Activated CD4-positive, alpha-beta memory T cell treated with anti-CD3 and anti-CD28 coated beads, Interleukin-2, amount 10 ng/mL, durations not matched to agents 7 days and 5 days (primary cell): ENCODE data around the gene ZMIZ2. TPM values are rescaled to one million over a fixed set of nuclear protein-coding genes. Genes with fewer than 3 reads are reported as not detected.
"Not testable (repeated sequence)": the region's sequence is repeated elsewhere in the genome, so short reads cannot be mapped to it uniquely, and the experiment has no call there.

Source experiments
- CTCF ChIA-PET: fragments of 350-600 bp; sonication (Branson Sonifier 250); formaldehyde crosslinking; loops from one replicate; lab custom pipeline; 2021; ENCODE audit warnings: antibody characterized with exemption, inconsistent platforms; lab: Charles Lee
- POLR2A ChIA-PET: fragments of 350-600 bp; sonication (Branson Sonifier 250); formaldehyde crosslinking; loops from one replicate; lab custom pipeline; 2021; ENCODE audit warnings: antibody characterized with exemption; lab: Charles Lee
- DNase-seq: peaks from one replicate; pipeline ENCODE4 v3.0.0-alpha.2; 2020
- H3K27ac Mint-ChIP-seq: one replicate; pipeline ENCODE4 v1.8.0; 2021; ENCODE audit warnings: mild to moderate bottlenecking, mixed read lengths
- H3K27me3 Mint-ChIP-seq: one replicate; pipeline ENCODE4 v1.8.0; 2021; ENCODE audit warnings: mixed read lengths
- H3K36me3 Mint-ChIP-seq: one replicate; pipeline ENCODE4 v1.8.0; 2021; ENCODE audit warnings: low read depth, mixed read lengths
- H3K4me1 Mint-ChIP-seq: one replicate; pipeline ENCODE4 v1.8.0; 2021; ENCODE audit warnings: mixed read lengths
- H3K4me3 Mint-ChIP-seq: one replicate; pipeline ENCODE4 v1.8.0; 2021; ENCODE audit warnings: mild to moderate bottlenecking, mixed read lengths
- H3K9me3 Mint-ChIP-seq: one replicate; pipeline ENCODE4 v1.8.0; 2021; ENCODE audit warnings: mixed read lengths
- total RNA-seq, 2 experiments: library from RNA; stranded (reverse); gene quantifications; one replicate each; pipeline ENCODE4 v1.2.3, GENCODE V29; 2021

Gene ZMIZ2
- total RNA-seq, 2 experiments from 2014 or later, result 85.2 to 91.4 TPM

- Mint-ChIP-seq H3K9me3 (no peaks in the 10 kb centered on the region), H3K4me3 (no peak overlapping the region), H3K4me1 (peaks cover 16% of the 10 kb centered on the region), H3K27ac (no peak overlapping the region), H3K27me3 (no peaks in the 10 kb centered on the region), H3K36me3 (peaks cover 33% of the 10 kb centered on the region)
- CTCF ChIA-PET, result no interaction called here
- POLR2A ChIA-PET, result no interaction called here
- no peak for DNase-seq
Observed at GRCh38 chr7:44711528-44711927, 37.1 kb upstream of the ZMIZ2 start.

GRCh38 chr7:44712012-44712411 lies 36.6 kb upstream of the ZMIZ2 start:
- H3K36me3 Mint-ChIP-seq, result peaks cover 31% of the 10 kb centered on the region
- DNase-seq, result no peak
- peaks cover 16% of the 10 kb centered on the region for H3K4me1 Mint-ChIP-seq
- no peak overlapping the region for H3K4me3 Mint-ChIP-seq
- ChIA-PET CTCF (no interaction called here), POLR2A (no interaction called here)
- H3K27ac Mint-ChIP-seq, result no peak overlapping the region
- no peaks in the 10 kb centered on the region for H3K27me3 Mint-ChIP-seq
- no peaks in the 10 kb centered on the region for H3K9me3 Mint-ChIP-seq

- H3K27me3 Mint-ChIP-seq, result no peaks in the 10 kb centered on the region
- CTCF ChIA-PET, result no interaction called here
- no peaks in the 10 kb centered on the region for H3K9me3 Mint-ChIP-seq
Observed at GRCh38 chr7:44713141-44713540, 35.5 kb upstream of the ZMIZ2 start.

GRCh38 chr7:44713680-44714335 lies 34.8 kb upstream of the ZMIZ2 start:
- DNase-seq, result no peak
- POLR2A ChIA-PET, result no interaction called here
- Mint-ChIP-seq H3K36me3 (peaks cover 19% of the 10 kb centered on the region), H3K27ac (no peak overlapping the region), H3K9me3 (no peaks in the 10 kb centered on the region), H3K4me1 (peaks cover 16% of the 10 kb centered on the region), H3K27me3 (no peaks in the 10 kb centered on the region), H3K4me3 (no peak overlapping the region)
- CTCF ChIA-PET, result no interaction called here

More at GRCh38 chr7:44713141-44713540, 35.5 kb upstream of the ZMIZ2 start:
- no peak for DNase-seq
- H3K27ac Mint-ChIP-seq, result no peak overlapping the region
- POLR2A ChIA-PET, result no interaction called here
- no peak overlapping the region for H3K4me3 Mint-ChIP-seq
- H3K36me3 Mint-ChIP-seq, result peaks cover 19% of the 10 kb centered on the region
- peaks cover 16% of the 10 kb centered on the region for H3K4me1 Mint-ChIP-seq

GRCh38 chr7:44716205-44716604 lies 32.4 kb upstream of the ZMIZ2 start:
- no peaks in the 10 kb centered on the region for H3K27me3 Mint-ChIP-seq

GRCh38 chr7:44720301-44720700 lies 28.3 kb upstream of the ZMIZ2 start:
- CTCF ChIA-PET, result no interaction called here

More at GRCh38 chr7:44716205-44716604, 32.4 kb upstream of the ZMIZ2 start:
- ChIA-PET POLR2A (no interaction called here), CTCF (no interaction called here)
- H3K4me3 Mint-ChIP-seq, result no peak overlapping the region
- no peak for DNase-seq
- H3K4me1 Mint-ChIP-seq, result peaks cover 14% of the 10 kb centered on the region
- no peak overlapping the region for H3K27ac Mint-ChIP-seq
- no peaks in the 10 kb centered on the region for H3K36me3 Mint-ChIP-seq
- peaks cover 2% of the 10 kb centered on the region for H3K9me3 Mint-ChIP-seq

GRCh38 chr7:44724276-44724675 lies 24.4 kb upstream of the ZMIZ2 start:
- CTCF ChIA-PET, result no interaction called here
- H3K4me3 Mint-ChIP-seq, result no peak overlapping the region
- peaks cover 2% of the 10 kb centered on the region for H3K9me3 Mint-ChIP-seq
- no peaks in the 10 kb centered on the region for H3K36me3 Mint-ChIP-seq
- no peak for DNase-seq
- POLR2A ChIA-PET, result no interaction called here
- peaks cover 5% of the 10 kb centered on the region for H3K27me3 Mint-ChIP-seq
- H3K4me1 Mint-ChIP-seq, result peaks cover 3% of the 10 kb centered on the region
- no peak overlapping the region for H3K27ac Mint-ChIP-seq

More at GRCh38 chr7:44720301-44720700, 28.3 kb upstream of the ZMIZ2 start:
- Mint-ChIP-seq H3K27ac (no peak overlapping the region), H3K36me3 (no peaks in the 10 kb centered on the region), H3K27me3 (no peaks in the 10 kb centered on the region), H3K9me3 (peaks cover 2% of the 10 kb centered on the region), H3K4me1 (no peaks in the 10 kb centered on the region), H3K4me3 (no peak overlapping the region)
- POLR2A ChIA-PET, result interaction anchor here (0.9 kb wide), 1 partner anchor 10 kb away, joined by 3 read pairs; no protein-coding TSS in a partner anchor
- DNase-seq, result no peak

- H3K27ac Mint-ChIP-seq, H3K4me1 Mint-ChIP-seq, POLR2A ChIA-PET, H3K4me3 Mint-ChIP-seq, H3K27me3 Mint-ChIP-seq, CTCF ChIA-PET, DNase-seq, H3K36me3 Mint-ChIP-seq, H3K9me3 Mint-ChIP-seq: not testable (repeated sequence)
Observed at GRCh38 chr7:44726250-44726649, 22.4 kb upstream of the ZMIZ2 start.

GRCh38 chr7:44727158-44727936 lies 21.3 kb upstream of the ZMIZ2 start:
- Mint-ChIP-seq H3K4me3 (no peak overlapping the region), H3K27me3 (peaks cover 9% of the 10 kb centered on the region), H3K27ac (no peak overlapping the region), H3K36me3 (no peaks in the 10 kb centered on the region), H3K9me3 (no peaks in the 10 kb centered on the region), H3K4me1 (peaks cover 3% of the 10 kb centered on the region)
- DNase-seq, result no peak
- ChIA-PET CTCF (no interaction called here), POLR2A (no interaction called here)

- Mint-ChIP-seq H3K9me3 (no peaks in the 10 kb centered on the region), H3K27ac (no peak overlapping the region), H3K27me3 (peaks cover 9% of the 10 kb centered on the region), H3K4me3 (no peak overlapping the region), H3K4me1 (peaks cover 3% of the 10 kb centered on the region), H3K36me3 (no peaks in the 10 kb centered on the region)
- CTCF ChIA-PET, result no interaction called here
- no peak for DNase-seq
- POLR2A ChIA-PET, result no interaction called here
Observed at GRCh38 chr7:44727937-44728262, 20.7 kb upstream of the ZMIZ2 start.

- ChIA-PET POLR2A (no interaction called here), CTCF (no interaction called here)
- no peak overlapping the region for H3K27ac Mint-ChIP-seq
- no peak for DNase-seq
- no peaks in the 10 kb centered on the region for H3K36me3 Mint-ChIP-seq
- H3K4me1 Mint-ChIP-seq, result peaks cover 6% of the 10 kb centered on the region
- no peak overlapping the region for H3K4me3 Mint-ChIP-seq
- no peaks in the 10 kb centered on the region for H3K9me3 Mint-ChIP-seq
- H3K27me3 Mint-ChIP-seq, result peaks cover 9% of the 10 kb centered on the region
Observed at GRCh38 chr7:44729949-44730590, 18.6 kb upstream of the ZMIZ2 start.

GRCh38 chr7:44732971-44733370 lies 15.7 kb upstream of the ZMIZ2 start:
- DNase-seq, H3K27ac Mint-ChIP-seq, H3K27me3 Mint-ChIP-seq, H3K4me3 Mint-ChIP-seq, H3K9me3 Mint-ChIP-seq, CTCF ChIA-PET, H3K36me3 Mint-ChIP-seq: not testable (repeated sequence)
- peaks cover 13% of the 10 kb centered on the region for H3K4me1 Mint-ChIP-seq
- POLR2A ChIA-PET, result interaction anchor here (0.8 to 1.1 kb wide), 2 partner anchors 15 to 126 kb away, joined by 3 read pairs; no protein-coding TSS in a partner anchor

- Mint-ChIP-seq H3K4me3 (no peak overlapping the region), H3K36me3 (no peaks in the 10 kb centered on the region), H3K27ac (no peak overlapping the region), H3K4me1 (peaks cover 13% of the 10 kb centered on the region), H3K27me3 (peaks cover 4% of the 10 kb centered on the region), H3K9me3 (no peaks in the 10 kb centered on the region)
- ChIA-PET CTCF (no interaction called here), POLR2A (interaction anchor here (1.1 to 4.1 kb wide), 2 partner anchors 16 to 127 kb away, joined by 3 to 21 read pairs; no protein-coding TSS in a partner anchor)
- DNase-seq, result no peak
Observed at GRCh38 chr7:44733708-44734481, 14.8 kb upstream of the ZMIZ2 start.
